GM19023 (cell line): ENCODE data around the gene ZBTB9.
"Not testable (repeated sequence)": the region's sequence is repeated elsewhere in the genome, so short reads cannot be mapped to it uniquely, and the experiment has no call there.

Experiments used
- ATAC-seq: cut with Tn5 transposase; IDR thresholded peaks from one replicate; pipeline ENCODE4 v1.9.1; 2021; ENCODE audit warnings: mild to moderate bottlenecking, moderate library complexity; ENCODE audit not compliant: unreplicated experiment

Gene ZBTB9

GRCh38 chr6:33458676-33459075, 4.3 kb downstream of the ZBTB9 start:
- ATAC-seq, result no peak

- no peak for ATAC-seq
These were observed 4.8 kb downstream of the ZBTB9 start for GRCh38 chr6:33459226-33459625.

GRCh38 chr6:33466075-33466735, 11.8 kb downstream of the ZBTB9 start:
- no peak for ATAC-seq

- ATAC-seq, result no peak
These were observed 12.7 kb downstream of the ZBTB9 start for GRCh38 chr6:33467091-33467490.

GRCh38 chr6:33469661-33470060, 15.3 kb downstream of the ZBTB9 start:
- ATAC-seq, result no peak

GRCh38 chr6:33477864-33478263, 23.5 kb downstream of the ZBTB9 start:
- ATAC-seq, result no peak

- no peak for ATAC-seq
These were observed 26.8 kb downstream of the ZBTB9 start for GRCh38 chr6:33481192-33481591.

GRCh38 chr6:33482620-33483019, 28.2 kb downstream of the ZBTB9 start:
- not testable (repeated sequence) for ATAC-seq

GRCh38 chr6:33483678-33484077, 29.3 kb downstream of the ZBTB9 start:
- ATAC-seq, result no peak

- ATAC-seq, result not testable (repeated sequence)
These were observed 30.4 kb downstream of the ZBTB9 start for GRCh38 chr6:33484673-33485262.

GRCh38 chr6:33485680-33486079, 31.3 kb downstream of the ZBTB9 start:
- ATAC-seq, result not testable (repeated sequence)

GRCh38 chr6:33488339-33488738, 34.0 kb downstream of the ZBTB9 start:
- no peak for ATAC-seq

GRCh38 chr6:33490198-33490597, 35.8 kb downstream of the ZBTB9 start:
- no peak for ATAC-seq

GRCh38 chr6:33490621-33491020, 36.2 kb downstream of the ZBTB9 start:
- ATAC-seq, result no peak

- no peak for ATAC-seq
These were observed 37.7 kb downstream of the ZBTB9 start for GRCh38 chr6:33492093-33492492.

GRCh38 chr6:33497157-33497556, 42.8 kb downstream of the ZBTB9 start:
- ATAC-seq, result no peak

GRCh38 chr6:33502486-33502885, 48.1 kb downstream of the ZBTB9 start:
- no peak for ATAC-seq

GRCh38 chr6:33504486-33504885, 50.1 kb downstream of the ZBTB9 start:
- ATAC-seq, result no peak

GRCh38 chr6:33505548-33506370, 51.4 kb downstream of the ZBTB9 start:
- no peak for ATAC-seq
